ENCODE data around the gene GBGT1.
"Not testable (repeated sequence)": the region's sequence is repeated elsewhere in the genome, so short reads cannot be mapped to it uniquely, and the experiment has no call there.

GBGT1 gene

GRCh38 chr9:133181561-133181960, 17.8 kb upstream of the GBGT1 start:
- H3K27me3 Mint-ChIP-seq: peaks cover 11% of the 10 kb centered on the region
- no peak overlapping the region for H3K27ac Mint-ChIP-seq

GRCh38 chr9:133180953-133181352, 17.2 kb upstream of the GBGT1 start:
- Mint-ChIP-seq H3K27me3 (peaks cover 11% of the 10 kb centered on the region), H3K4me3 (no peak overlapping the region), H3K4me1 (peaks cover 10% of the 10 kb centered on the region), H3K27ac (no peak overlapping the region), H3K36me3 (no peaks in the 10 kb centered on the region), H3K9me3 (no peaks in the 10 kb centered on the region)

More at GRCh38 chr9:133181561-133181960, 17.8 kb upstream of the GBGT1 start:
- H3K9me3 Mint-ChIP-seq: no peaks in the 10 kb centered on the region
- no peak overlapping the region for H3K4me3 Mint-ChIP-seq
- peaks cover 13% of the 10 kb centered on the region for H3K4me1 Mint-ChIP-seq
- no peaks in the 10 kb centered on the region for H3K36me3 Mint-ChIP-seq

- no peaks in the 10 kb centered on the region for H3K36me3 Mint-ChIP-seq
- H3K4me3 Mint-ChIP-seq: no peak overlapping the region
- H3K9me3 Mint-ChIP-seq: no peaks in the 10 kb centered on the region
- H3K4me1 Mint-ChIP-seq: no peaks in the 10 kb centered on the region
- H3K27me3 Mint-ChIP-seq: no peaks in the 10 kb centered on the region
- no peak overlapping the region for H3K27ac Mint-ChIP-seq
These were observed 9.3 kb upstream of the GBGT1 start for GRCh38 chr9:133173056-133173455.

GRCh38 chr9:133171161-133171961, 7.6 kb upstream of the GBGT1 start:
- Mint-ChIP-seq H3K4me1 (no peaks in the 10 kb centered on the region), H3K4me3 (no peak overlapping the region), H3K27me3 (no peaks in the 10 kb centered on the region), H3K36me3 (no peaks in the 10 kb centered on the region), H3K27ac (no peak overlapping the region), H3K9me3 (no peaks in the 10 kb centered on the region)

GRCh38 chr9:133170716-133171115, 7.0 kb upstream of the GBGT1 start:
- H3K9me3 Mint-ChIP-seq: no peaks in the 10 kb centered on the region
- no peaks in the 10 kb centered on the region for H3K36me3 Mint-ChIP-seq
- no peak overlapping the region for H3K27ac Mint-ChIP-seq
- no peaks in the 10 kb centered on the region for H3K4me1 Mint-ChIP-seq
- no peak overlapping the region for H3K4me3 Mint-ChIP-seq
- H3K27me3 Mint-ChIP-seq: no peaks in the 10 kb centered on the region

GRCh38 chr9:133169687-133170086, 6.0 kb upstream of the GBGT1 start:
- H3K9me3 Mint-ChIP-seq, H3K4me1 Mint-ChIP-seq, H3K27me3 Mint-ChIP-seq, H3K4me3 Mint-ChIP-seq, H3K36me3 Mint-ChIP-seq, H3K27ac Mint-ChIP-seq: not testable (repeated sequence)

GRCh38 chr9:133169102-133169501, 5.4 kb upstream of the GBGT1 start:
- Mint-ChIP-seq H3K27ac (peak overlapping the region; percentile 23), H3K4me3 (no peak overlapping the region), H3K9me3 (no peaks in the 10 kb centered on the region), H3K27me3 (no peaks in the 10 kb centered on the region), H3K36me3 (no peaks in the 10 kb centered on the region), H3K4me1 (no peaks in the 10 kb centered on the region)

GRCh38 chr9:133168432-133168831, 4.7 kb upstream of the GBGT1 start:
- H3K27me3 Mint-ChIP-seq: no peaks in the 10 kb centered on the region
- no peaks in the 10 kb centered on the region for H3K9me3 Mint-ChIP-seq
- H3K27ac Mint-ChIP-seq: no peak overlapping the region
- H3K36me3 Mint-ChIP-seq: no peaks in the 10 kb centered on the region
- no peak overlapping the region for H3K4me3 Mint-ChIP-seq
- no peaks in the 10 kb centered on the region for H3K4me1 Mint-ChIP-seq

GRCh38 chr9:133167769-133168168, 4.1 kb upstream of the GBGT1 start:
- H3K27ac Mint-ChIP-seq: no peak overlapping the region
- no peaks in the 10 kb centered on the region for H3K9me3 Mint-ChIP-seq

GRCh38 chr9:133167096-133167730, 3.5 kb upstream of the GBGT1 start:
- no peak overlapping the region for H3K4me3 Mint-ChIP-seq
- H3K9me3 Mint-ChIP-seq: no peaks in the 10 kb centered on the region
- H3K27ac Mint-ChIP-seq: no peak overlapping the region
- H3K27me3 Mint-ChIP-seq: no peaks in the 10 kb centered on the region
- no peaks in the 10 kb centered on the region for H3K36me3 Mint-ChIP-seq
- H3K4me1 Mint-ChIP-seq: no peaks in the 10 kb centered on the region

More at GRCh38 chr9:133167769-133168168, 4.1 kb upstream of the GBGT1 start:
- H3K36me3 Mint-ChIP-seq: no peaks in the 10 kb centered on the region
- no peaks in the 10 kb centered on the region for H3K27me3 Mint-ChIP-seq
- no peaks in the 10 kb centered on the region for H3K4me1 Mint-ChIP-seq
- no peak overlapping the region for H3K4me3 Mint-ChIP-seq

- no peak overlapping the region for H3K4me3 Mint-ChIP-seq
- peaks cover 4% of the 10 kb centered on the region for H3K4me1 Mint-ChIP-seq
These were observed 2.7 kb upstream of the GBGT1 start for GRCh38 chr9:133166392-133166791.

GRCh38 chr9:133165452-133165730, 1.7 kb upstream of the GBGT1 start:
- Mint-ChIP-seq H3K9me3 (no peaks in the 10 kb centered on the region), H3K4me1 (peaks cover 8% of the 10 kb centered on the region), H3K4me3 (no peak overlapping the region), H3K27ac (no peak overlapping the region), H3K27me3 (no peaks in the 10 kb centered on the region), H3K36me3 (no peaks in the 10 kb centered on the region)

More at GRCh38 chr9:133166392-133166791, 2.7 kb upstream of the GBGT1 start:
- Mint-ChIP-seq H3K27me3 (no peaks in the 10 kb centered on the region), H3K36me3 (no peaks in the 10 kb centered on the region), H3K9me3 (no peaks in the 10 kb centered on the region), H3K27ac (no peak overlapping the region)

GRCh38 chr9:133164191-133164590, 477 bp upstream of the GBGT1 start:
- H3K9me3 Mint-ChIP-seq: no peaks in the 10 kb centered on the region
- H3K27me3 Mint-ChIP-seq: no peaks in the 10 kb centered on the region
- H3K4me3 Mint-ChIP-seq: peak overlapping the region; percentile 77
- H3K27ac Mint-ChIP-seq: no peak overlapping the region
- H3K4me1 Mint-ChIP-seq: peaks cover 8% of the 10 kb centered on the region
- no peaks in the 10 kb centered on the region for H3K36me3 Mint-ChIP-seq

- Mint-ChIP-seq H3K4me1 (peaks cover 8% of the 10 kb centered on the region), H3K27me3 (no peaks in the 10 kb centered on the region), H3K9me3 (no peaks in the 10 kb centered on the region), H3K4me3 (peak overlapping the region; percentile 33), H3K27ac (no peak overlapping the region), H3K36me3 (no peaks in the 10 kb centered on the region)
These were observed 732 bp downstream of the GBGT1 start for GRCh38 chr9:133162861-133163503.

- Mint-ChIP-seq H3K27me3 (no peaks in the 10 kb centered on the region), H3K4me1 (peaks cover 8% of the 10 kb centered on the region), H3K36me3 (no peaks in the 10 kb centered on the region), H3K9me3 (no peaks in the 10 kb centered on the region), H3K4me3 (peak overlapping the region; percentile 21), H3K27ac (no peak overlapping the region)
These were observed 2.2 kb downstream of the GBGT1 start for GRCh38 chr9:133161547-133161950.
